Measurements from ENCODE around the gene NTRK2.

DNA sequence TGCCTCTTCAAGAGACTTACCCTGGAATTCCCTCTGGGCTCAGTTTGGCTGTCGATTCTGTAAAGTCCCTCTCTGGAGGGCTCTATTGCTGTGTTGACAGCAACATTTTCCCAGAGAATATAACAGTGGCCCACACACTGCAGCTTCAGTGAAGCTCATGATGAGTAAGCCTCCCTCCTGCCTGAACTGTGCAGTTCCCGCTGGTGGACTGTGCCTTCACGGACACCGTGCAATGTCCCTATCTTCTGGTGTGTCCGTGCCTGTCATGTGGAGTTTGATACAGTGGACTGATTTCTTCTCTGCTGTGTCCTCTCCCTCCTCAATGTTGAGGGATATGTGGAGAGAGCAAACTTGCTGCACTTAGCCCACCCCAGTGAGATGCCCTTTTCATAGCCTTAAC lies 109.0 kb downstream of the NTRK2 start:
- no peak for TF ChIP-seq MXI1 (IDR thresholded peaks at IDR 0.05; ENCODE audit: low read depth, low read length)
- no peak for TF ChIP-seq YY1 (IDR thresholded peaks at IDR 0.05; ENCODE audit: low read depth, low read length)
- TF ChIP-seq USF2 (IDR thresholded peaks at IDR 0.05; ENCODE audit: borderline replicate concordance, low read depth, low read length) = no peak
